PC-3 (cell line): ENCODE measurements around the gene ZNF473.

ENCODE experiments used
- EZH2phosphoT487 ChIP-seq: fragments of 300-600 bp; sonication (generic); IDR thresholded peaks from 2 replicates; pipeline ENCODE4 v1.6.1; 2018; ENCODE audit warnings: mild to moderate bottlenecking, antibody characterized with exemption, low read length, borderline replicate concordance
- TF ChIP-seq, protein P1 (sequence below): fragments of 300-600 bp; sonication (generic); conservative IDR thresholded peaks from 2 replicates; pipeline ENCODE4 v1.5.1; 2017; ENCODE audit warnings: antibody characterized with exemption, low read depth, mild to moderate bottlenecking, low read length

DNA sequence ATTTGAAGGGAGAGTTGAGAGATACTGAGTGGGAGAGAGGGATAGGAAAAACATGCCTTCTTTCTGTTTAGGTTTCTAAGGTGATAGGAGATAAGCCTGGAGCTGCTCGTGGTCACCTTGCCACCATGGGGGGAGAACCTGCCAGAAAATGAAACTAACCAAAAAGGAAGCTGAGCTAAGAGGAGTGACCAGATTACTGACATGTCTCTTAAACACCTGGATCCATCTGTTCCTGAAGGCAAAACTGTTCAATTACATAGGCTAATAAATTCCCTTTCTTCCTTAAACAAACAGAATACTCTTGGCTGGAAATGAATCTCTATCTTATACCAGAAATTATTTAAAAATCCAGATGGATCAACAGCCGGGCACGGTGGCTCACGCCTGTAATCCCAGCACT, 27.3 kb downstream of the ZNF473 start:
- TF ChIP-seq, protein P1, sequence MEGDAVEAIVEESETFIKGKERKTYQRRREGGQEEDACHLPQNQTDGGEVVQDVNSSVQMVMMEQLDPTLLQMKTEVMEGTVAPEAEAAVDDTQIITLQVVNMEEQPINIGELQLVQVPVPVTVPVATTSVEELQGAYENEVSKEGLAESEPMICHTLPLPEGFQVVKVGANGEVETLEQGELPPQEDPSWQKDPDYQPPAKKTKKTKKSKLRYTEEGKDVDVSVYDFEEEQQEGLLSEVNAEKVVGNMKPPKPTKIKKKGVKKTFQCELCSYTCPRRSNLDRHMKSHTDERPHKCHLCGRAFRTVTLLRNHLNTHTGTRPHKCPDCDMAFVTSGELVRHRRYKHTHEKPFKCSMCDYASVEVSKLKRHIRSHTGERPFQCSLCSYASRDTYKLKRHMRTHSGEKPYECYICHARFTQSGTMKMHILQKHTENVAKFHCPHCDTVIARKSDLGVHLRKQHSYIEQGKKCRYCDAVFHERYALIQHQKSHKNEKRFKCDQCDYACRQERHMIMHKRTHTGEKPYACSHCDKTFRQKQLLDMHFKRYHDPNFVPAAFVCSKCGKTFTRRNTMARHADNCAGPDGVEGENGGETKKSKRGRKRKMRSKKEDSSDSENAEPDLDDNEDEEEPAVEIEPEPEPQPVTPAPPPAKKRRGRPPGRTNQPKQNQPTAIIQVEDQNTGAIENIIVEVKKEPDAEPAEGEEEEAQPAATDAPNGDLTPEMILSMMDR: no peak
- no peak for TF ChIP-seq EZH2phosphoT487
